Stimulated activated CD8-positive, alpha-beta memory T cell treated with anti-CD3 and anti-CD28 coated beads, Interleukin-4, amount 100 ng/mL, for 1 hour (primary cell): Measurements from ENCODE around the gene TNKS1BP1.
"Not testable (repeated sequence)": the region's sequence is repeated elsewhere in the genome, so short reads cannot be mapped to it uniquely, and the experiment has no call there.

ENCODE experiments used
- DNase-seq, 2 donors: peaks; one replicate each; pipeline ENCODE4 v3.0.0-alpha.2; 2020; ENCODE audit warnings: low read depth in 2 of 2, low spot score in 1 of 2

The TNKS1BP1 gene

DNA sequence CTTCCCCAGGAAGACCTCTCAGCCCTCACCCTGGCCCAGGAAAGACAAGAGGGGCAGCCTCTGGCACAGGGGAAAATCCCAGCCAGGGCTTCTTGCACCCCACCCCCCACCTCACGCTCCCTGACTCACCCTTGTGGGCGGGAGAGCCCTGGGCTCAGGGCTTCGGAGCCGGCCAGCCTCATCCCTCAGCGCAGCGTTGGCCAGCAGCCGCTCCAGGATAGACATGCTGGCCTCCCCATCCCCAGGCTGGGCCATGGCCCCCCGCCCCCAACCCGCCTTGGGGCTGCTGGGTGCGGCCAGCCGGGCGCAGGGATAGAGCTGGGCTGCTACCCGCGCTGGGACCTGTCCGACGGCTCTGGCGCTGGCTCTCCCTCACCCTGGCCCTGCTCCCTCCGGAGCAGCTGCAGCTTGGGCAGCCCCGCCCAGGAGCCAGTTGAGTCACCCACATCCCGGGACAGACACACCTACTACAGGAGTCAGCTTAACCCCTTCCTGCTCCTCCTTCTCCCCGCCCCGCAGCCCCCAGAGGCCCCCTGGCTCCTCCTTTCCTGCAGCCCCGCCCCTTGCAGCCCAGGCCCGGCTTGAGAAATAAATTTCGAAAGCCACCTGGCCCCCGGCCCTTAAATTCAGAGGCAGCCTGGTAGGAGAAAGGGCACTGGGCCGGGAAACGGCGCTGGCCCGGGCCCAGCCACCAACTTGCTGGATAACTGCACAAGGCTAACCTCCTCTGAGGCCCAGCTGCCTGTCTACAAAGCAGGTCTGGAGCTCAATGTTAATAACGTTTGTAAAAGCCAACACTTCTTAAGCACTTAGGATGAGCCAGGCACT lies 13.4 kb downstream of the TNKS1BP1 start:
- no peak for DNase-seq

DNA sequence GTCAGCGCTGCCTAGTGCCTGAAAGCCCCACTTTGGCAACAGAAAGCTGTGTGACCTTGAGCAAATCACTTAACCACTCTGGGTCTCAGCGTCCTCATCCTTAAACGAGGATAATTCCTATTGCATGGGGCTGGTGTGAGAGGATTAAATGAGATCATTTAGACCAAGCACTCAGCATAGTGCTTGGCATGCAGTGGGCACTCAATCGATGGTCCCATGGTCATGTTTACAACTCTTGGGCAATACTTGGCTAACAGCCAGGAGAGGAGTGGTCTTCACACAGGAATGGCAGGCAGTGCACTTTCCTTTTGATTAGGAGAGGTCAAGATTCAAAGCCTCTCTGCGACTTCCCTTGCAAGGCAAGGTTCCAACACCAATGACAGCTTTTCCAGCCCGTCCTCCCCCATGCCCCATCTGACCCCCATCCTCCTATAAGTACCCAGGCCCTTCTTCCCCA lies 14.1 kb downstream of the TNKS1BP1 start:
- no peak for DNase-seq

GRCh38 chr11:57310091-57310490 lies 14.7 kb downstream of the TNKS1BP1 start:
- DNase-seq, result no peak

- DNase-seq, result no peak
Measured at GRCh38 chr11:57309106-57310059, 15.4 kb downstream of the TNKS1BP1 start.

- no peak for DNase-seq
Measured at GRCh38 chr11:57308426-57309060, 16.2 kb downstream of the TNKS1BP1 start.

DNA sequence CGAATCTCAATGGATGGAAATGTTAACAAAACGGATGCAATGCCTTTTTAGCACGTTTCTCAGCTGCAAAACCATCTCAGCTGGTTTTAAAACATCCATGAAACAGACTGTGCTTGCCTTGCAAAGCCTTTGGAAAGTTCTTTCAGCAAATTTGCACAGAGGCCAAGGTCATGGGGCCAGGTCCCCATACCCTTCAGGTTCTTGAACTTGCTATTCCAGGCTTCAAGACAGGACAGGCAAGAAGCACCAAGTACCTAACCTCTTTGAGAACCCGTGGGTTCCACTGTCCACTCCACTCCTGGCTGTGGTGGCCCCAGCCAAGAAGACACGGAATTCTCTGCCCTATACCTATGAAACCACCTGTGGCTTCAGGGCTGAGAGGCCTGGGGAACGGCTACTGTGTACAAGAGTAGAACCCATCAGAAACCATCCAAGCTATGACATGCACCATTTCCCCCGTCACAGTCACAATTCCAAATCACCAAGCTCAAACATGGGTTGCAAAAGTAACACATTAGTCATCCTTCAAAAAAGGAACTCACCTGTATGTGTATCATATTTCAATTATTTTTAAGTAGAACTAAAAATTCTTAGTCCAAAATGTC lies 17.0 kb downstream of the TNKS1BP1 start:
- no peak for DNase-seq

- DNase-seq, result no peak
Measured at GRCh38 chr11:57306940-57307565, 17.7 kb downstream of the TNKS1BP1 start.

DNA sequence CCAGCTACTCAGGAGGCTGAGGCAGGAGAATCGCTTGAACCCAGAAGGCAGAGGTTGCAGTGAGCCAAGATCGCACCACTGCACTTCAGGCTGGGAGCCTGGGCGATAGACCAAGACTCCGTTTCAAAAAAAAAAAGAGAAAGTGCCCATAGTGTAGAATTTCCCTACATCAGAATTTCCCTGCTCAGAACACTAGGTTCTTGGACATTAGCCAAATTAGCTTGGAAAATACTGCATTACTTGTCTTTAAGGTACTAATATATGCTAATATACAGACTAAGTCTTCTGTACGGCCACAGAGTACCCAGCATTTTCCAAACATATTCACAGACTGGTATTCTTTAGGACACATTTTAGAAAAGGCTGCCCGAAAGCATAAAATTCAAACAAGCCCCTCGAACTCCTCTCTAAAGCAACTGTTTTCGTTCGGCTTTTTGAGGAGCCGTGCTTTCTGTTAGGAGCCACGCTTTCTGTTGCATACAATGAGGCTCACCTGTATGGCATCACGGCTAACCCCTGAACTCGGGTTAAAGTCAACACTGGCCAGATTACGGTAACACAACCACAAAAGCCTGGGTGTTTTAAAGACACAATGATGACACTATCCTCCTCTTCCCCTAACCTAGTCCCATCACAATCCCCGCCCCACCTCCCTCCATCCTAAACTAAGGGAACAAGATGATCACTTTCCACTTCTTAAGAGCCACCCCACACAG lies 18.4 kb downstream of the TNKS1BP1 start:
- DNase-seq, result no peak

DNA sequence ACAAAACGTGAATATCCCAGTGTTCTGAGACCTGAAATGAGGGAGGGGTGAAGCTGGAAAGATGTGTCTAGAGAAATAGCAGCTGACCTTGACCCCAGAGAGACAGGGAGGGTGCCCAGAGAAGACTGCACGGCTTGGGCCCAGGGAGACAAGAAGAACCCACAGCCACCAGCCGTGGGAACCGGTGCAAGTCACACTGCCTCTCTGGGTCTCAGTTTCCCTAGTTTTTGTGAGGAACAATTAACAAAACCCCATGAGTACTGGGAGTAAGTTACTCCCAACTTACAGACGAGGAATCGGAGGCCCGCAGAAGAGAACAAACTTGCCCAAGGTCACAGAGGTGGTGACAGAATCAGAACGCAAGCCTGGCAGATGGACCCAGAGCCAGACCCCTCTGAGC lies 19.2 kb downstream of the TNKS1BP1 start:
- DNase-seq, result no peak

- DNase-seq, result no peak
Measured at GRCh38 chr11:57303990-57304579, 20.7 kb downstream of the TNKS1BP1 start.

- DNase-seq, result no peak
Measured at GRCh38 chr11:57303280-57303989, 21.3 kb downstream of the TNKS1BP1 start.

DNA sequence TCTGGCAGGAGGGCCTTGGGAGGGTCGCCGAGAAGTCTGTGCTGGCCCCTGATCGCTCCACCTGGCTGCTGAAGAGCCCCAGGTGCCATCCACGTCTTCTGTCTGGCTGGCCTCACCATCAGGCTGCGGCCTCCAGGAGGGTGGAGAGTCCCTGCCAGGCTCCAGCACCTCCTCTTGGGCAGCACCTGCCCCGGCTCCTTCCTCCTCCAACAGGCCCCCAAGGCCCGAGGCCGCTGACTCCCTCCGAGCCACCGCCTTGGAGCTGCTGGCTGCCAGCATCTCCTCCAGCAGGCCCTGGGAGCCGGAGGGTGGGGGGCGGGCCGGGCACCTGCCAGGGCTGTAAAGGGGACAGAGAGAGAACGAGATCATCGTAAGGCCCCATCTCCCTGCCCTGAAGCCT lies 22.3 kb downstream of the TNKS1BP1 start:
- no peak for DNase-seq

- no peak for DNase-seq
Measured at GRCh38 chr11:57301711-57302423, 22.9 kb downstream of the TNKS1BP1 start.

GRCh38 chr11:57300785-57301184 lies 24.0 kb downstream of the TNKS1BP1 start:
- no peak for DNase-seq

DNA sequence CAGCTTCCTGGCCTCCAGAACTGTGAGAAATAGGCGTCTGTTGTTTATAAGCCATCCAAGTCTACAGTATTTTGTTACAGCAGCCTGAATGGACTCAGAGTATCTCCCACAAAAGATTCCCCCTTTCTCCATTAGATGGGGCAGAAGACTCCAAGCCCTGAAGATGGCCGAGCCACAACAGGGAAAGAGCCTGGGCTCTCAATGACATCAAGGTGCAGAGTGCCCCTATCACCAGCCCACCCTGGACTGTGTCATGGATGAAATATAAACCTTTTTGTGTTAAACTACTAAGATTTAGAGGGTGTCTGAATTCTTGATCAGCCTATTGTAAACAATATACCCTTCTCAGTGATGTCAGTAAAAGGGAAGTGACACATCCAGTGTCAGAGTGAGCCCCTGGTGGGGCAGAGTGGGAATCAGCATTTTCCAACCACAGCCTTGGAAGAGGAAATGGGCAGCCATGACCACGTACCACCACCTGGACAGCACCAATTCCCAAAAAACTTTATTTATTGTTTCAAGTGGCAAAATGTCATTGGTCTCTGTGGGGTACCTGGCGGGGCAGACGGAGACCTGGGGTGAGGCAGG lies 25.5 kb downstream of the TNKS1BP1 start:
- no peak for DNase-seq

- no peak for DNase-seq
Measured at GRCh38 chr11:57297221-57297620, 27.5 kb downstream of the TNKS1BP1 start.

GRCh38 chr11:57296205-57296604 lies 28.5 kb downstream of the TNKS1BP1 start:
- DNase-seq, result not testable (repeated sequence)
